NCI-H1436 (cell line): ENCODE measurements around the gene PKN1.
"Not testable (repeated sequence)": the region's sequence is repeated elsewhere in the genome, so short reads cannot be mapped to it uniquely, and the experiment has no call there.

Experiments used
- DNase-seq: peaks from one replicate; lab custom pipeline; 2025; lab: John Stamatoyannopoulos, UW

Gene PKN1

DNA sequence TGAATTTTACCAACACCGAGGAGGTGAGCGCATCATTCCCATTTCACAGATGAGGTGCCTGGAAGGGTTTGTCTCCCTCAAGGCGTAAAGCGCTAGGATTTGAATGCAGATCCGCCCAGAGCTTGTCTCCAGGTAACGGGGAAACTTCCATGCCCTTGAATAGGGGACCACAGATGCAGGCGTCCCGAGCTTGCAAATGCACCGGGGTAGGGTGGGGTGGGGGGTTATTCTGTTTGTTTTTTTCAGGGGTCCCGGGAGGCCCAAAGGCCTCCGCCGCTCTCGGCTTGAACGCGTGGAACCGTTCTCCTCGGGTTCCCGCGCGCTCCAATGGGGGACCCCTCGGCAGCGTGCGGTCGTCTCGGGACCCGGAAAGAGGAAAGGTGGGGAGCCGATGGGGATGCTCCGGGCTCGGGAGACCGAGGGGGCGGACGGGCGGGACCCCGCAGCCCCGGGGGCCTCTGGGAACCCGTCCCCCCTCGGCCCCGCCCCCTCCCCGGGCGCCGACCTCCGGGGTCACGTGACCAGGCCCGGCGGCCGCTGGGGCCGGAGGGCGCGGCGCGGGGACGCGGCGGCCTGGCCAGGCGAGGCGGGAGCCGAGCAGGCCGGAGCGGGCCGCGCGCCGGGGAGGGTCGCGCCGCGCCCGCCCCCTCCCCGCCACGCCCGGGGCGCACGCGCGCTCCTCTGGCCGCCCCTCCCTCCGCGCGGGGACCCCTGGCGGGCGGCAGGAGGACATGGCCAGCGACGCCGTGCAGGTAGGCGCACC lies at the start of gene PKN1:
TSS of gene PKN1 (plus strand) at position 516 of the 763 bp plus-strand sequence. CDS start at position 732, 216 bp downstream.
- DNase-seq = peak; percentile 60

DNA sequence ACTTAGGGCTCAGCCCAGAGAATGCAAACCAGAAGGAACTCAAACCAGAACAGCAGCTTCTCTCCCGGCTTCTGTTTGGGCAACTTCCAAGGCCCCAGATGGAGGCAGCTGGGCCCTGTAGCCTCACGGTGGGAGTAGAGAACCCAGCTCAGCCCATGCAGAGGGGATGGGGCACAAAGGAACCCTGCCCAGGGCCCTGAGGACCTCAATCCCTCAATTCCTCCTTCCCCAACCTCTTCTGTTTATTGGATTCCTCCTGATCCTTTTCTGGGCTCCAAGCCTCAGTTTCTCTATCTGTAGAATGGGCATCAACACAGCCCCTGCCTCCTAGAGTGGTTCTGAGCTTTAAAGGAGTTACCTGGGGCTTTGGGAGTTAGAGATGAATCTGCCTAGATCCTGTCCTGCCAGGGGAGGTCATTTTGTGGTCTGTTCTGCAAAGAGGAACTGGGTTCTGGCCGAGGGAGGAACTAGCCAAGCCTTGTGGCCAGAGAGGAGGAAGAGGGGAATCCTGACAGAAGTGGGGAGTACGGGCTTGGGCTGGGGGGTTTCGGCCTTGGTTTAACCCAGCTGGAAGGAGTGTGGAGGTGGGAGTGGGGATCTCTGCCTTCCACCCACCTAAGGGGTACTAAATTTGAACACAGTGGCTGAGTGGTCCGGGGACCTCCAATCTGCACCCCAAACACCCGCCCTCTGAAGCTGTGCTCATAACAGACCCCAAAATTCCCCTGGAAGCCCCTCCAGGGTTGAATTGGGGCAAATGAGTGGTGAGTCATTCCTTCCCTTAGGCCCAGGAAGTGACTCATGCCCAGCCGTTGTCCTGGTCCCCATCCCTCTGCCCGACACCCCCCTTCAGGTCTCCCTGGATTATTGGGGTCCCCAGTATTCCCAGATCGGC lies 49.2 kb upstream of the PKN1 start:
- no peak for DNase-seq

DNA sequence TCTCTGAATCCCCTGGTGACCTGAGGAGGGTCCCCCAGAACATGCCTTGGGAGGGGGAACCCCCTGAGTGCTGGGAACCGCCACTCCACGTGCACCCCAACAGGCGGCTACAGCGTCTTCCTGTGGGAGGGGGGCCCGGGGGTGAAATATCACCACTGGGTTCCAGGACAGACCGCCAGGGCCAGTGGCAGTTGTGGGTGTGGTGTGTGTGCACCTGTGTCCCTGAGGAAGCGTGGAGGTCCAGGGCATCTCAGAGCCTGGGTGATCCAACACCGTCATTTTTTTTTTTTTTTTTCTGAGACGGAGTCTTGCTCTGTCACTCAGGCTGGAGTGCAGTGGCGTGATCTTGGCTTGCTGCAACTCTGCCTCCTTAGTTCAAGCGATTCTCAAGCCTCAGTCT lies 47.6 kb upstream of the PKN1 start:
- DNase-seq = no peak

DNA sequence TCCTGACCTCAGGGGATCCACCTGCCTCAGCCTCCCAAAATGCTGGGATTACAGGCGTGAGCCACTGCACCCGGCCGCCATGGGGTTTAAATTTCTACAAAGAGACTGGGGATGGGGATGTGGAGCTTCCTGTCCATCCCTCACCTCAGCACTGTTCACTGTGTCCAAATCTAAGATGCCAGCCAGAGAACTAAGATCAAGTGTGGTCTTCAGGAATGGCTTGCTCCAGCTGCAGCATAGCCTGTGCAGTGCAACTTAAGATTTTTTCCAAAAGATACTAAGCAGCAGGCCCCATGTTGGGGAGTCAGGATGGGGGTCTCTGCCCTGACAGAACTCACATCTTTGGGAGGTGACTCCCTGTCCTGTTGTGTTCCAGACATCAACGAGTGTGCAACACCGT lies 42.6 kb upstream of the PKN1 start:
- no peak for DNase-seq

DNA sequence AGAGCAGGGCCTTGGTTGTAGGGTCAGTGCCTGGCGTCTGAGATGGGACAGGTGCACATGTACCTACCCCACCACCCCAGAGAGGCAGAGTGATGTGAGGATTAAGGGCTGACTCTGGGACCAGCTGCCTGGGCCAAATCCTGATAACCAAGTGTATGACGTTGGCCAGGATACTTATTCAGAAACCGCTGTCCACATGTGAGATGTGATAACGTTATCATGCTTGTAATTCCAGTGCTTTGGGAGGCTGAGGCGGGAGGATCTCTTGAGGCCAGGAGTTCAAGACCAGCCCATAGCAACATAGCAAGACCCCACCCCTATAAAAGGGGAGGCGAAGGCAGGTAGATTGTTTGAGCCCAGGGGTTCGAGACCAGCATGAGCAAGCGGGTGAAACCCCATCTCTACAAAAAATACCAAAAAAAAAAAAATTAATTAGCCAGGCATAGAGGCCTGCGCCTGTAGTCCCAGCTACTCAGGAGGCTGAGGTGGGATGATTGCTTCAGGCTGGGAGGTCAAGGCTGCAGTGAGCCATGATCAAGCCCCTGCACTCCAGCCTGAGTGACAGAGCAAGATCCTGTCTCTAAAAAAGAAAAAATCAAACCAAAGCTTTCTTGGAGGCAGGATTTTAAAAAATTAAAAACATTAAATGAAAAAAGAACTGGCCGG lies 41.8 kb upstream of the PKN1 start:
- DNase-seq = no peak

- DNase-seq = no peak
These were observed 39.8 kb upstream of the PKN1 start for GRCh38 chr19:14393329-14393728.

DNA sequence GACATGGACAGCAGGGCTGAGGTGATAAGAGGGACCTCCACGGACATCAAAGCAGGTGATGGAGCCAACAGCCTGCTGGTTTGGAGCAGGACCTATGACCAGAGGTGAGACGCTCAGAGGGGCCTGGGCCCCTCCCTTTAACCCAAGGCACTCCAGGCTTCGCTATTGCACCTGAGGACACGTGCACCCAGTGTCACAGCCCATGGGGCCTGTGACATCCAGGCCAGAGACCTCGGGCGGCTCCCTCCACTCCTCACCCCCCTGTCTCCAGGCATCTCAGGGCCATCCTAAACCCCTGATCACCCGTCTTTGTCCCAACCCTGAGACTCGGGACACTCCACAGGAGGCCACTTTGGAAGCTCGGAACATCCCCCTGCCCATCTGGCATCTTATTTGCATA lies 38.9 kb upstream of the PKN1 start:
- no peak for DNase-seq

DNA sequence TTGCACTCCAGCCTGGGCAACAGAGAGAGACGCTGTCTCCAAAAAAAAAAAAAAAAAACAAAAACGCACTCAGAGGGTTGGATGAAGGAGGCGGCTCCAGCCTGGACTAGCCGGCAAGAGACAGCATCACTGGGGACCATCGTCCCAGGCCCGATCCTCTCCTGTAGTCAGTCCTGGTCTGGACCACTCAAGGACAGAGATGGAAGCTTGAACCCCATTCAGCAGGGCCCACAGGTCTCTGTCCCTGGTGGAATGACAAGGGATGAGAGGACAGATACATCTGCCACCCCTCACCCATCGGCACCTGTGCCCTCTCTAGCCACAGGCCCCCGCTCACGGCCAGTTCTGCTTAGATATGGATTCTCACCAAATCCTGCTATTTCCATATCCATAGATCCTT lies 37.8 kb upstream of the PKN1 start:
- DNase-seq = no peak

GRCh38 chr19:14395710-14396336 lies 37.3 kb upstream of the PKN1 start:
- DNase-seq = no peak

GRCh38 chr19:14396730-14397129 lies 36.4 kb upstream of the PKN1 start:
- DNase-seq = not testable (repeated sequence)

DNA sequence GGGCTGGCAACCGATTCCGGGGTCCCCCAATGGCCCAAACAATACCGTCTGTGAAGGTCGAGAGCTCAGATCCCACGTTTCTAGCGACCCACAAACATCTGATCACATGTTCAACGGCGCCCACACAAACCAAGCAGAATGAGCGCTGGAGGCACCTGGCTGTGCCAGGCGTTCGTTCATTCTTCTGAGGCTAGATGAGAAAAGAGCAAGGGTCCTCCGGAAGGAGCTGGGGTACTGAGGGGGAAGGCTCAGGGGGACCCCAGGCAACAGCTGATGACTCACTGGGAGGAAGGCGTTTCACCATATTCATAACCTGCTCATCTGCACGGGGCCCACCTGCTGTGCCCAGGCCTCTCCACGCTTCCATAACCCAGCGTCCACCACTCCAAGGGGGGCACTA lies 35.9 kb upstream of the PKN1 start:
- not testable (repeated sequence) for DNase-seq

DNA sequence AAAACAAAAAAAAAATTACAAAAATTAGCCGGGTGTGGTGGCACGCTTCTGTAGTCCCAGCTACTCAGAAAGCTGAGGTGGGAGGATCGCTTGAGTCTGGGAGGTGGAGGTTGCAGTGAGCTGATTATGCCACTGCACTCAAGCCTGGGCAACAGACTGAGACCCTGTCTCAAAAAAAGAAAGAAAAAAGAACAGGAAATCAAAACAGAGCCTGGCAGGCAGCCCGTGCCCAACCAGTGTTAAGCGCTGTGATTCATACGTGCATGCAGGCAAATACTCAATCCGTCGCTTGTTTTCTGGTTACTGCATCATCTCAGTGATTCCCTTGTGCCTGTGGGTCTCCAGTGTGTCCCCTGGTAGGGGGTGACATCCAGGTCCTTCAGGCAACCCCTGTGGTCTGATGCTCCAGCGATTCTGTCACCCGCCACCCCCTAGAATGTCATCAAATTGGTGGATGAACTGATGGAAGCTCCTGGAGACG lies 32.1 kb upstream of the PKN1 start:
- no peak for DNase-seq

DNA sequence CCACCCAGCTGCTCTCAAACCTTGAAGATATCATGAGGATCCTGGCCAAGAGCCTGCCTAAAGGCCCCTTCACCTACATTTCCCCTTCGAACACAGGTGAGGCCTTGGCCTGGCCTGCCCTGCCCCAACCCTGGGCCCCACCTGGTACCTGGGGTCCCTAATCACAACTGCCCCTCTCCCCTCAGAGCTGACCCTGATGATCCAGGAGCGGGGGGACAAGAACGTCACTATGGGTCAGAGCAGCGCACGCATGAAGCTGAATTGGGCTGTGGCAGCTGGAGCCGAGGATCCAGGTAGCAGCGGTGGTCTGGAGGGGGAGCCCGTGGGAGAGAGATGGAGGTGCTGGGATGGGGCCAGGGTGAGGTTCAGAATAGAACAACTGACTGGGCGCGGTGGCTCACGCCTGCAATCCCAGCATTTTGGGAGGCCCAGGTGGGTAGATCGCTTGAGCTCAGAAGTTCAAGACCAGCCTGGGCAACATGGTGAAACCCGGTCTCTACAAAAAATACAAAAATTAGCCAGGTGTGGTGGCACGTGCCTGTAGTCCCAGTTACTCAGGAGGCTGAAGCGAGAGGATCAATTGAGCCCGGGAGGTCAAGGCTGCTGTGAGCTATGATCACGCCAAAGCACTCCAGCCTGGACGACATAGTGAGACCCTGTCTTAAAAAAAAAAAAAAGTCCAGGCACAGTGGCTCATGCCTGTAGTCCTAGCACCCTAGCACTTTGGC lies 31.5 kb upstream of the PKN1 start:
- no peak for DNase-seq

- no peak for DNase-seq
These were observed 30.6 kb upstream of the PKN1 start for GRCh38 chr19:14402332-14403144.

- DNase-seq = not testable (repeated sequence)
These were observed 29.8 kb upstream of the PKN1 start for GRCh38 chr19:14403145-14403930.

DNA sequence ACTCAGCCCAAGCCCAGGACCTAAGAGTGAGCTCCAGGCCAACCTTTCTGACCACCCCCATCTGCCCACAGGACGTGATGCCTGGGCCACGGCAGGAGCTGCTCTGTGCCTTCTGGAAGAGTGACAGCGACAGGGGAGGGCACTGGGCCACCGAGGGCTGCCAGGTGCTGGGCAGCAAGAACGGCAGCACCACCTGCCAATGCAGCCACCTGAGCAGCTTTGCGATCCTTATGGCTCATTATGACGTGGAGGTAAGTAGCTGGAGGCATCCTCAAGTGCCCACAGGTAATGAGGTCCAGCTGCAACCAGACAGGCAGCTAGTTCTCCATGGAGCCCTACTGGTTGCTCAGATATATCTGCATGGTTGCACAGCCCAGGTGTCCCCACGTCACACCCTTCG lies 28.8 kb upstream of the PKN1 start:
- peak; percentile 16 for DNase-seq

DNA sequence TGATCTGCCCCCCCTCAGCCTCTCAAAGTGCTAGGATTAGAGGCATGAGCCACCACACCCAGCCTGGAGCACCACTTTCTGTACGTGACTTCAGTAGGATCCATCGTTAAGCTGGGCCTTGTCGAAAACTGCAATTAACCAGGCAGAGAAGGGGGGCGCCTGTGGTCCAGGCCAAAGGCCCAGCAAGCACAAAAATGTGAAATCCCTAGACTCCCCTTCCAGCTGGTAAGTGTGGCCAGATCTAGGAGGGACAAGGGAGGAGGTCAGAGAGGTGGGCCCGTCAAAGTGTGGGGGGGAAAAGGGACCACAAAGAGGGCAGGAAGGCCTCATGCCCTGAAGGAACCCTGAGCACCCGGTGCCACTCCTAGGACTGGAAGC lies 27.7 kb upstream of the PKN1 start:
- DNase-seq = no peak

- DNase-seq = peak; percentile 87
These were observed 27.1 kb upstream of the PKN1 start for GRCh38 chr19:14405758-14406644.
